Brain microvascular endothelial cell (primary cell): ENCODE data around the gene FAM156B.
"Not testable (repeated sequence)": the region's sequence is repeated elsewhere in the genome, so short reads cannot be mapped to it uniquely, and the experiment has no call there.

Source experiments
- DNase-seq: peaks from one replicate; pipeline ENCODE4 v3.0.0-alpha.2; 2020
- H3K27ac ChIP-seq: fragments of 250-450 bp; sonication (Bioruptor Pico); 2 replicates; pipeline ENCODE4 v1.5.1; 2020; ENCODE audit warnings: mild to moderate bottlenecking, moderate library complexity
- H3K27me3 ChIP-seq: fragments of 250-450 bp; sonication (Bioruptor Pico); replicated peaks from 2 replicates; pipeline ENCODE4 v1.5.1; 2020; ENCODE audit warnings: mild to moderate bottlenecking
- H3K36me3 ChIP-seq: fragments of 250-450 bp; sonication (Bioruptor Pico); replicated peaks from 2 replicates; pipeline ENCODE4 v1.5.1; 2020; ENCODE audit warnings: mild to moderate bottlenecking
- H3K4me3 ChIP-seq: 2 replicates; pipeline ENCODE4 v1.5.1; 2011; ENCODE audit warnings: low read depth, mild to moderate bottlenecking, control low read depth, low read length, moderate library complexity
- in situ Hi-C: cut with HindIII; loops from 2 replicates; pipeline ENCODE4 v1.10.0; 2017; ENCODE audit warnings: low sequenced_read_pairs, low pct_ligation_motif_present

Gene FAM156B

GRCh38 chrX:52948265-52948664, 51.1 kb downstream of the FAM156B start:
- in situ Hi-C loops = not testable (repeated sequence)

DNA sequence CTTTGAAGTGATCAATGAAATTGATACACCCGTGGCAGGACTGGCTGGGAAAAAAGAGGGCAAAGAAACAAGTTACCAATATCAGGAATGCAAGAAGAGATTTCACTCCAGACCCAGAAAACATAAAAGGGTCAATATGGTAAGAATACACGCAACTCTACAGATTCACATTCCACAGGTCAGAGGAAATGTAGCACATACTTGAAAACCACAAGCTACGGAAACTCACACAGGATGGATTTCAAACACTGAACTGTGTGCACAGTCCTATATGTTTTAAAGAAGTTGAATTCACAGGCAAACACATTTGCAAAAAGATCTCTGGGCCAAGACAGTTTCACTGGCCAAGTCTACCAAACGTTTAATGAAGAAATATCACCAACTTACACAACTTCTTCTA, 52.2 kb downstream of the FAM156B start:
- in situ Hi-C loops, DNase-seq, H3K27me3 ChIP-seq, H3K27ac ChIP-seq, H3K36me3 ChIP-seq, H3K4me3 ChIP-seq: not testable (repeated sequence)

More at GRCh38 chrX:52948265-52948664, 51.1 kb downstream of the FAM156B start:
- H3K36me3 ChIP-seq, H3K4me3 ChIP-seq, H3K27ac ChIP-seq, DNase-seq, H3K27me3 ChIP-seq: not testable (repeated sequence)

GRCh38 chrX:52949884-52950283, 52.8 kb downstream of the FAM156B start:
- H3K4me3 ChIP-seq, H3K36me3 ChIP-seq, in situ Hi-C loops, DNase-seq, H3K27me3 ChIP-seq, H3K27ac ChIP-seq: not testable (repeated sequence)
